Measurements from ENCODE around the gene SOCS1. TPM values are rescaled to one million over a fixed set of nuclear protein-coding genes. Genes with fewer than 3 reads are reported as not detected.

SOCS1 gene
- total RNA-seq, 1 donor from 2014 or later, result 6.9 TPM

DNA sequence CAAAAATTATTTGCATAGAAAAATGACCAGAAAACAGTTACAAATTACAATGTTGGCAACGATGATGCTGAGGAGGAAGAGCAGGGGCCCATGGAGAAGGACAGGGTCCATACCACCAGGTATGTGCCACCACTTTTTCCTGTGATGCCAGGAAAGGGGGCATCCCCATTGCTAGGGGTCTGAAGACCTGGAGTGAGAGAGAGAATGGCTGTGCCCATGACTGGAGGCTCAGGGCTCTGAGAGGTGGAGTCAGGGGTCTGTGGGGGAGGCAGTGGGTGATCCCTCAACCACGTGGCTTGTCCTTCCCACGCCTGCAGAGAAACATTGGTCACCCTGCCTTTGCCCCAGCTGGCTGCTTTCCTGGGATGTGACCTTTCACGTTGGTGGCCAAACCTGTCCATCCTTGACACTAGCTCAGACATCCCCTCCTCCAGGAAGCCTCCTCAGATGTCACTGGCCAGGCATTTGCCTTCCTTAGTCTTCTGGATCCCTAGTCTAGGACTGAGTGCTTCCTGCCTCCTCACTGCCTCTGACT lies 51.4 kb downstream of the SOCS1 start:
- DNase-seq (ENCODE audit: low spot score), result no peak

Other genes with a start within 250 kb of the SOCS1 start
- gene TNP2, start 13.1 kb upstream of the SOCS1 start, total RNA-seq, result not detected
- not detected for gene PRM3, start 17.4 kb upstream of the SOCS1 start, total RNA-seq
- not detected for gene PRM2, start 20.3 kb upstream of the SOCS1 start, total RNA-seq
- not detected for gene PRM1, start 25.1 kb upstream of the SOCS1 start, total RNA-seq
- gene RMI2, start 89.3 kb upstream of the SOCS1 start, total RNA-seq, result 8.4 TPM

Data from ureter (tissue), 1 donor.